Measurements from ENCODE around the gene TACSTD2. TPM values are rescaled to one million over a fixed set of nuclear protein-coding genes. Genes with fewer than 3 reads are reported as not detected.
"Not testable (repeated sequence)": the region's sequence is repeated elsewhere in the genome, so short reads cannot be mapped to it uniquely, and the experiment has no call there.

The TACSTD2 gene
- total and polyA plus RNA-seq, 2 of the 4 experiments (the other 2 are of a cell fraction), result not detected

DNA sequence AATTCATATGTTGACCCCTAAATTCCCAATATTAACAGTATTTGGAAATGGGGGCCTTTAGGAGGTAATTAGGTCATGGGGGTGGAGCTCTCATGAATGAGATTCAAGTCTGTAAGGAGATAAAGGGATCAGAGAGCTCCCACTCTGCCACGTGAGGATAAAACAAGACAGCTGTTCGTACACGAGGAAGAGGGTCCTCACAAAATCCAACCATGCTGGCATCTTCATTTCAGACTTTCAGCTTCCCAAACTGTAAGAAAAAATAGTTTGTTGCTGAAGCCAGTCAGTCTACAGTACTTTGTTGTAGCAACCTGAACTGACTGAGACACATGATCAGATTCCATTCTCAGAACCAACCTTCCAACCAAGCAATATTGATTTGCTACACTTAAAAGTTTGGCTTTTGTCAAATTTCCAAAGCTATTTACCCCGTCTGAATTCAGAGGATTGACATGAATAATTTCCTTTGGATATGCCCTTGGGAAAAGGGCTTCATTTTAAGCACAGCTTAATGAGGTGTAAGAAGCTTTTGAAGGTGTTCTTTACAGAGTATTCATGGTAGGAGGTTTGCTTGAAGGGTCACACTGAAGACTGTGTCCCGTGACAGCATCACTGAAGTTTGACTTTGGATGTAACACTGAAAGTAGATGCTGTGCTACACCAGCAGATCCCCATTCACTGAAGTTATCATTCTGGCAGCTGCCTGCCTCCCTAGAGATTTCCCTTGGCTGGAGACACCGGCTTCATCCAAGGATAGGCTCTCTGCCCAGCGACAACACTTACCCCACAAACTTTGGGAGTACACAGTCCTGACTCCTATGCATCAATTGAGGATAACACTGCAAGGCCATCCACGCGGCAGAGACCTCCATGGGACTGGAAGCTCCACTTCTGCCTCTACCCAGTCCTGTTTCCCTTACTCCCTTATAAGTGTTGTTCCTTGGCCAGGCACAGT is 25.6 kb downstream of the TACSTD2 start (continued):
- TF ChIP-seq RAD21 (IDR thresholded peaks at IDR 0.05; ENCODE audit: low read length), result no peak

DNA sequence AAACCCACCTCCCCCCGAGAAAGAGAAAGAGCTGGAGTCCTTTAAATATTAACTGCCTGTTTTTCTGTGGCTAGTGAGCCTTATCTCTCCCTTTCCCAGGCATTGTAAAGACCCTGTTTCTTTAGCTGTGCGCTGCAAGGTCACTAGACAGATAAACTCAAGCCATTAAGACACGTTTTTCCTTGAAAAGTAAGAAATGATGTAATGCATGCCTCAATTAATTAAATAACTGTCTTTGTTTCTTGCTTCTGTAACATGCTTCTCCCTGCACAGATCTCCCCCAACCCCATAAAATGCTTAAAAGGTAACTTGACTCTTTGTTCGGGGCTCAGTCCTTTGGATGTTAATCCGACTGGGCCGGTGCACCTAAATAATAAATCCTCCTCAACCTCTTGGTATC is 27.8 kb downstream of the TACSTD2 start:
- H2AK5ac ChIP-seq (ENCODE audit: low read depth, low read length); H4K8ac ChIP-seq (ENCODE audit: low read depth in 2 of 2, low read length in 2 of 2); H2BK120ac ChIP-seq (ENCODE audit: low read depth, low read length); H3K27ac ChIP-seq (ENCODE audit: insufficient read depth, low read length); H3K4ac ChIP-seq (ENCODE audit: low read depth, low read length); dilution Hi-C loops (cut with HindIII; ENCODE audit: low sequenced_read_pairs, unreplicated experiment); H3K9me1 ChIP-seq (ENCODE audit: insufficient read depth, low read length); H4K20me1 ChIP-seq (ENCODE audit: insufficient read depth, low read length); H3K18ac ChIP-seq (ENCODE audit: low read depth, low read length); H3K9me3 ChIP-seq (ENCODE audit: control insufficient read depth, insufficient read depth, low read length); H2AK9ac ChIP-seq (replicated peaks; ENCODE audit: low read depth, low read length, poor library complexity); H3K14ac ChIP-seq (replicated peaks; ENCODE audit: low read depth, low read length); H4K5ac ChIP-seq (ENCODE audit: low read depth, low read length); H3K4me3 ChIP-seq (ENCODE audit: insufficient read depth, low read depth, low read length); H3K4me1 ChIP-seq (ENCODE audit: control insufficient read depth, insufficient read depth, low read length); H3K56ac ChIP-seq (ENCODE audit: extremely low read depth, insufficient read depth, low read length); H4K91ac ChIP-seq (ENCODE audit: insufficient read depth, low read depth, low read length); H3K4me2 ChIP-seq (ENCODE audit: low read depth, low read length); BruUV-seq (replicated peaks); H2AFZ ChIP-seq (replicated peaks; ENCODE audit: low read length, poor library complexity); H2BK20ac ChIP-seq (ENCODE audit: low read depth, low read length); POLR2A ChIA-PET (ENCODE audit: unreplicated experiment); ATAC-seq (ENCODE audit: low read depth); H2BK15ac ChIP-seq (ENCODE audit: low read depth, low read length); H3K23ac ChIP-seq (ENCODE audit: low read depth, low read length); H3K36me3 ChIP-seq (ENCODE audit: control insufficient read depth, insufficient read depth, low read length); DNase-seq; H2BK5ac ChIP-seq (ENCODE audit: low read depth, low read length, poor library complexity, severe bottlenecking); H3K9ac ChIP-seq (ENCODE audit: low read depth, low read length): not testable (repeated sequence)
- in situ Hi-C loops (cut with MboI; ENCODE audit: low sequenced_read_pairs) (loop anchor here (10.0 kb wide), 1 partner anchor 106 kb away; no protein-coding TSS in a partner anchor), intact Hi-C loops (cut with micrococcal nuclease) (loop anchor here (5.0 to 10.0 kb wide), 3 partner anchors 68 to 1206 kb away; partner anchors contain the start of gene DAB1)
- CTCF ChIA-PET, result interaction anchor here (3.2 kb wide), 1 partner anchor 103 kb away, joined by 18 read pairs; no protein-coding TSS in a partner anchor
- WGBS, 2 experiments (ENCODE audit: extremely low coverage in 2 of 2, insufficient read length in 1 of 2), result 61% methylated on average over 3 of the region's 6 CpGs; no CpG with 5 or more reads in 1 of the 2 experiments
- Histone ChIP-seq H3K79me1 (ENCODE audit: low read depth in 1 of 2, low read length in 2 of 2) (peaks cover 7 to 11% of the 10 kb centered on the region in 2 experiments; a peak in 3 of 4 replicates), H3K27me3 (ENCODE audit: control insufficient read depth, insufficient read depth, low read length) (peaks cover 14% of the 10 kb centered on the region)

All from IMR-90 (cell line).